Breast epithelium (tissue), 4 donors: ENCODE data around the gene LMOD1. TPM values are rescaled to one million over a fixed set of nuclear protein-coding genes. Genes with fewer than 3 reads are reported as not detected.

Experiments
- DNase-seq, 2 donors: peaks; one replicate each; pipeline ENCODE4 v3.0.0-alpha.2; 2019; ENCODE audit warnings: low spot score in 2 of 2
- H3K27ac ChIP-seq, 2 donors: fragments of 200-600 bp; sonication (generic) in 1 of 2; one replicate each; pipeline ENCODE4 v1.5.1; 2016 to 2019; ENCODE audit warnings: mild to moderate bottlenecking in 1 of 2
- H3K27me3 ChIP-seq, 2 donors: fragments of 200-600 bp; sonication (generic) in 1 of 2; one replicate each; pipeline versions ENCODE4 v1.5.1 to v1.6.0; 2017 to 2019; ENCODE audit warnings: control low read depth in 1 of 2, mild to moderate bottlenecking in 1 of 2
- H3K36me3 ChIP-seq: fragments of 200-600 bp; one replicate; pipeline ENCODE4 v1.5.1; 2019
- H3K4me1 ChIP-seq, 2 donors: fragments of 200-600 bp; sonication (generic); one replicate each; pipeline ENCODE4 v1.5.1; 2016 to 2019; ENCODE audit warnings: control low read depth in 1 of 2
- H3K4me3 ChIP-seq, 3 donors: fragments of 200-600 bp; sonication (generic); 1 replicate in 2 of 3; 2 replicates in 1 of 3; pipeline ENCODE4 v1.5.1; 2016 to 2019; ENCODE audit warnings: mild to moderate bottlenecking in 3 of 3, moderate library complexity in 2 of 3
- H3K9me3 ChIP-seq, 2 donors: fragments of 200-600 bp; sonication (generic) in 1 of 2; one replicate each; pipeline ENCODE4 v1.5.1; 2016 to 2019; ENCODE audit warnings: control low read depth in 1 of 2
- POLR2A ChIP-seq: fragments of 450-650 bp; IDR thresholded peaks from one replicate; pipeline ENCODE4 v1.6.1; 2016; ENCODE audit warnings: antibody characterized with exemption, mild to moderate bottlenecking, moderate library complexity
- POLR2AphosphoS5 ChIP-seq, 3 donors: sonication (generic); formaldehyde crosslinking; IDR thresholded peaks; one replicate each; pipeline ENCODE4 v1.6.1; 2017; ENCODE audit warnings: antibody characterized with exemption in 3 of 3
- intact Hi-C: fragments of 100-400 bp; cut with DNase I; formaldehyde crosslinking; loops from one replicate; pipeline ENCODE4 v1.15.1; 2023; ENCODE audit warnings: low total_unique reads
- total RNA-seq, 3 donors: library from RNA; depleted of rRNA; stranded (reverse); fragments of >200 nt; gene quantifications; one replicate each; pipeline ENCODE4 v1.1.0, GENCODE V29; 2016
- TF ChIP-seq, protein P1 (sequence below), 3 donors: fragments of 450-650 bp; IDR thresholded peaks; one replicate each; pipeline ENCODE4 v1.5.1; 2016 to 2017; ENCODE audit warnings: antibody characterized with exemption in 3 of 3, mild to moderate bottlenecking in 3 of 3, moderate library complexity in 3 of 3

Gene LMOD1
- total RNA-seq, 3 donors from 2014 or later, result 60.0 to 92.2 (median 87.2) TPM

GRCh38 chr1:201939148-201939547 is 7.2 kb downstream of the LMOD1 start:
- intact Hi-C loops, result no loop called here
- no peak for DNase-seq
- H3K9me3 ChIP-seq, result no peaks in the 10 kb centered on the region
- H3K4me1 ChIP-seq, result peaks cover 0 to 5% of the 10 kb centered on the region in 2 donors
- TF ChIP-seq POLR2A, result no peak
- TF ChIP-seq POLR2AphosphoS5 (IDR thresholded peaks at IDR 0.05), result no peak
- TF ChIP-seq, protein P1, sequence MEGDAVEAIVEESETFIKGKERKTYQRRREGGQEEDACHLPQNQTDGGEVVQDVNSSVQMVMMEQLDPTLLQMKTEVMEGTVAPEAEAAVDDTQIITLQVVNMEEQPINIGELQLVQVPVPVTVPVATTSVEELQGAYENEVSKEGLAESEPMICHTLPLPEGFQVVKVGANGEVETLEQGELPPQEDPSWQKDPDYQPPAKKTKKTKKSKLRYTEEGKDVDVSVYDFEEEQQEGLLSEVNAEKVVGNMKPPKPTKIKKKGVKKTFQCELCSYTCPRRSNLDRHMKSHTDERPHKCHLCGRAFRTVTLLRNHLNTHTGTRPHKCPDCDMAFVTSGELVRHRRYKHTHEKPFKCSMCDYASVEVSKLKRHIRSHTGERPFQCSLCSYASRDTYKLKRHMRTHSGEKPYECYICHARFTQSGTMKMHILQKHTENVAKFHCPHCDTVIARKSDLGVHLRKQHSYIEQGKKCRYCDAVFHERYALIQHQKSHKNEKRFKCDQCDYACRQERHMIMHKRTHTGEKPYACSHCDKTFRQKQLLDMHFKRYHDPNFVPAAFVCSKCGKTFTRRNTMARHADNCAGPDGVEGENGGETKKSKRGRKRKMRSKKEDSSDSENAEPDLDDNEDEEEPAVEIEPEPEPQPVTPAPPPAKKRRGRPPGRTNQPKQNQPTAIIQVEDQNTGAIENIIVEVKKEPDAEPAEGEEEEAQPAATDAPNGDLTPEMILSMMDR (IDR thresholded peaks at IDR 0.05), result no peak
- H3K36me3 ChIP-seq, result no peaks in the 10 kb centered on the region
- peak overlapping the region in 1 of 3 donors; percentile 20 for H3K4me3 ChIP-seq
- H3K27ac ChIP-seq, result peak overlapping the region; percentile 60 to 66
- H3K27me3 ChIP-seq, result no peaks in the 10 kb centered on the region

DNA sequence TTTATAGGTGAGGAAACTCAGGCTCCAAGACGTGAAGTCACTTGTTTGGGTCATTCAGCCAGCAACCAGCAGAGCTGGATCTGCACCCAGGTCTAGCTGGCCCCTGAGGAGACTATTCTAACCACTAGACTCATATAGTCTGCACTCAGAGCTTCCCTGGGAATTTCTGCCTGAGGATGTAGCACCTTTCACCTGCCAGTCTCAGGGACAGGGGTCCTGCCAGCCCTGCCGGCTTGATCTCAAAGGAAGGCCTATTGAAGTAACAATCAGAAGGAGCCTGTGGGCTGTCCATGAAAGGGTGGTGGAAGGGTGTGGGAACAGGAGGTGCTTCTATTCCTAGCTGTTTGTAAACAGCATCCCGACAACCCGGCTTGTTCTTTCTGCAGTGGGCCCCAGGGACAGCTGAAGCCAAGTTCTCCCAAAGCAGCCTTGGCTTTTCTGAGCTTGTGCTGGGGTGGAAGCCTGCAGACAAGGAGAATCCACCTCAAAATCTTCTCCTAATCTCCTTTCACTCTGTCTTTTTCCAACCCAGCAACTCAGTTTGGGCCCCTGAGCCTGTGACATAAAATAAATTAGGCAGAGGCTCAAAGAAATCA is 7.8 kb downstream of the LMOD1 start:
- peak overlapping the region in 1 of 3 donors; percentile 21 for H3K4me3 ChIP-seq
- H3K9me3 ChIP-seq, result no peaks in the 10 kb centered on the region
- H3K27ac ChIP-seq, result peak overlapping the region; percentile 60 to 77
- H3K27me3 ChIP-seq, result no peaks in the 10 kb centered on the region
- DNase-seq, result no peak
- intact Hi-C loops, result no loop called here
- TF ChIP-seq POLR2AphosphoS5 (IDR thresholded peaks at IDR 0.05), result no peak
- TF ChIP-seq POLR2A, result no peak
- TF ChIP-seq, protein P1 (IDR thresholded peaks at IDR 0.05), result no peak
- no peaks in the 10 kb centered on the region for H3K36me3 ChIP-seq
- H3K4me1 ChIP-seq, result peaks cover 0 to 5% of the 10 kb centered on the region in 2 donors

- Histone ChIP-seq H3K27me3 (no peaks in the 10 kb centered on the region), H3K27ac (peak overlapping the region; percentile 60 to 77), H3K4me1 (peaks cover 0 to 5% of the 10 kb centered on the region in 2 donors), H3K36me3 (no peaks in the 10 kb centered on the region), H3K9me3 (no peaks in the 10 kb centered on the region), H3K4me3 (peak overlapping the region in 1 of 3 donors; percentile 21)
- intact Hi-C loops, result no loop called here
- TF ChIP-seq, protein P1 (IDR thresholded peaks at IDR 0.05), result no peak
- TF ChIP-seq POLR2A, result no peak
- TF ChIP-seq POLR2AphosphoS5 (IDR thresholded peaks at IDR 0.05), result no peak
- DNase-seq, result no peak
Measured at GRCh38 chr1:201937624-201938213, 8.6 kb downstream of the LMOD1 start.

DNA sequence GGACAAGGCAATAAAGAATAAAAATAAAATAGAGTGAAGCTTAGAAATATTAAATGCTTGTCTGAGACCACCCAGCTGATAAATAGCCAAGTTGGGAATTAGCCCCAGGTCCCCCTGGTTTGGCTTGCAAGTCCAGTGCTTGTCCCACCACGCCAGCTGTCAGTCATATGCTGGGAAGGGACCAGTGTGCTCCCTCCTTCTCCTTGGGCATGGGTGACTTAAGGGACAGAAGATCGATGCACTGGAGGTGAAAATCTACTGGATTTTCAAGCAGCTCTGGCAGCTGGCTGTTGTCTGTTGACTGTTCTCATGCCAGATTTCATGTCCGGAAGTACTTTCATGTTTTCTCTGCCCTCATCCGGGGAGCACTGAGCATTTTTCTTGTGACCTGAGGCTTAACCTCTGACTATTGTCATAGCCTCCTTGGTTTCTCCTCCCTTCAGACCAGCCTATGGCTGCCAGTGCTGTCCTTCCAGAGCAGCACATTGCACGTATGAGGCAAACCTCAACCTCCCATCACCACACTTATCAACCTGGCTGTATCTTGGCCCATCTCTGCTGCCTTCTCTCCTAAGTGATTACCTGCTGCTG is 12.4 kb downstream of the LMOD1 start:
- intact Hi-C loops, result no loop called here
- Histone ChIP-seq H3K9me3 (no peaks in the 10 kb centered on the region), H3K4me1 (peaks cover 0 to 5% of the 10 kb centered on the region in 2 donors), H3K4me3 (no peak overlapping the region), H3K27ac (peak overlapping the region; percentile 19 to 41), H3K27me3 (no peaks in the 10 kb centered on the region), H3K36me3 (no peaks in the 10 kb centered on the region)
- TF ChIP-seq, protein P1 (IDR thresholded peaks at IDR 0.05), result no peak
- TF ChIP-seq POLR2A, result no peak
- no peak for TF ChIP-seq POLR2AphosphoS5 (IDR thresholded peaks at IDR 0.05)
- no peak for DNase-seq

DNA sequence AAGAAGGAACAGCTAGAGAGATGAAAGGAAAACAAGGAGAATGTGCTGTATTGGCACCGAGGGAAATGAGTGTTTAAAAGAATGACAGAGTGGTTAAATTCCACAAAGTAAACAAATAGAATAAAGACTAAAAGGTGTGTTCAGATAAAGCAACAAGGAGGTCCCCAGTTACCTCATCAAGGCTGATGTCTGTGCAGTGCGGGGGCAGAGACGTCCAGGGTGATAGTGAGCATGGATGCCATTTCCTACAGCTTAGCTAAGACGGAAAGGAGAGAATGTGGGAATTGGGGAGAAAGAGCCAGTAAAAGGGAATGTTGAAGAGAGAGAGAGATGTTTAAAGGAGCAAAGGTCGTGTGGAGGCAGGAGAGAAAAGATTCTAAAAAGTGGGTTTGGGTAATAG is 15.5 kb downstream of the LMOD1 start:
- DNase-seq, result no peak
- Histone ChIP-seq H3K4me1 (no peaks in the 10 kb centered on the region), H3K27me3 (no peaks in the 10 kb centered on the region), H3K27ac (no peak overlapping the region), H3K4me3 (no peak overlapping the region), H3K9me3 (no peaks in the 10 kb centered on the region), H3K36me3 (no peaks in the 10 kb centered on the region)
- no peak for TF ChIP-seq POLR2AphosphoS5 (IDR thresholded peaks at IDR 0.05)
- TF ChIP-seq, protein P1 (IDR thresholded peaks at IDR 0.05), result no peak
- no peak for TF ChIP-seq POLR2A
- intact Hi-C loops, result no loop called here
